GM10248 (cell line): ENCODE measurements around the gene CACNB4.

ENCODE experiments used
- CTCF ChIA-PET: fragments of 300-600 bp; sonication (Branson Sonifier 250); formaldehyde crosslinking; extraction: SDS; loops from one replicate; lab custom pipeline; 2021; ENCODE audit warnings: antibody characterized with exemption; lab: Yijun Ruan, JAX
- POLR2A ChIA-PET: fragments of 350-650 bp; sonication (Branson Sonifier 250); formaldehyde crosslinking; extraction: SDS; loops from one replicate; lab custom pipeline; 2020; ENCODE audit warnings: antibody characterized with exemption; lab: Yijun Ruan, JAX
- DNase-seq: peaks from one replicate; pipeline ENCODE4 v3.0.0; 2012; ENCODE audit errors: extremely low spot score
- TF ChIP-seq, protein P1 (sequence below): IDR thresholded peaks from 2 replicates; pipeline ENCODE4 v1.5.1; 2012; ENCODE audit warnings: mild to moderate bottlenecking, low read depth; ENCODE audit errors: extremely low read depth, missing control alignments, control extremely low read depth

The CACNB4 gene

DNA sequence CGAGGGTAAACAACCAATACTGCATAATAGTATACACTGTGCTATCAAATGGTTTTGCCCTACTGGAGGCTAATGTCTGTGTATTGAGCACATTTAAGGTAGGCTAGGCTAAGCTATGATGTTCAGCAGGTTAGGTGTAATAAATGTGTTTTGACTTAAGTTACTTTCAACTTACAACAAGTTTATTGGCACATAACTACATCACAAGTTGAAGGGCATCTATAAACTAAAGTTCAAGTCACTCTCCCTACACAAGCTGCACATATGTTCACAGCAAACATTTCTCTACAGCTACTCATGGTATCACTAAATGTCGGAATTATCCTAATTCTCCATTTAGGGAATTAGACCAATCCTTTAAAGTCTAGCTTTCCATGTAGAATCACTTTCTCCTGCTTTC lies 282.0 kb downstream of the CACNB4 start:
- no peak for DNase-seq
- TF ChIP-seq, protein P1, sequence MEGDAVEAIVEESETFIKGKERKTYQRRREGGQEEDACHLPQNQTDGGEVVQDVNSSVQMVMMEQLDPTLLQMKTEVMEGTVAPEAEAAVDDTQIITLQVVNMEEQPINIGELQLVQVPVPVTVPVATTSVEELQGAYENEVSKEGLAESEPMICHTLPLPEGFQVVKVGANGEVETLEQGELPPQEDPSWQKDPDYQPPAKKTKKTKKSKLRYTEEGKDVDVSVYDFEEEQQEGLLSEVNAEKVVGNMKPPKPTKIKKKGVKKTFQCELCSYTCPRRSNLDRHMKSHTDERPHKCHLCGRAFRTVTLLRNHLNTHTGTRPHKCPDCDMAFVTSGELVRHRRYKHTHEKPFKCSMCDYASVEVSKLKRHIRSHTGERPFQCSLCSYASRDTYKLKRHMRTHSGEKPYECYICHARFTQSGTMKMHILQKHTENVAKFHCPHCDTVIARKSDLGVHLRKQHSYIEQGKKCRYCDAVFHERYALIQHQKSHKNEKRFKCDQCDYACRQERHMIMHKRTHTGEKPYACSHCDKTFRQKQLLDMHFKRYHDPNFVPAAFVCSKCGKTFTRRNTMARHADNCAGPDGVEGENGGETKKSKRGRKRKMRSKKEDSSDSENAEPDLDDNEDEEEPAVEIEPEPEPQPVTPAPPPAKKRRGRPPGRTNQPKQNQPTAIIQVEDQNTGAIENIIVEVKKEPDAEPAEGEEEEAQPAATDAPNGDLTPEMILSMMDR, result no peak
- ChIA-PET POLR2A (interaction anchor here (0.6 kb wide), 1 partner anchor 202 kb away, joined by 4 read pairs; no protein-coding TSS in a partner anchor), CTCF (interaction anchor here (1.7 to 2.1 kb wide), 2 partner anchors 9 kb away, joined by 7 read pairs; no protein-coding TSS in a partner anchor)

DNA sequence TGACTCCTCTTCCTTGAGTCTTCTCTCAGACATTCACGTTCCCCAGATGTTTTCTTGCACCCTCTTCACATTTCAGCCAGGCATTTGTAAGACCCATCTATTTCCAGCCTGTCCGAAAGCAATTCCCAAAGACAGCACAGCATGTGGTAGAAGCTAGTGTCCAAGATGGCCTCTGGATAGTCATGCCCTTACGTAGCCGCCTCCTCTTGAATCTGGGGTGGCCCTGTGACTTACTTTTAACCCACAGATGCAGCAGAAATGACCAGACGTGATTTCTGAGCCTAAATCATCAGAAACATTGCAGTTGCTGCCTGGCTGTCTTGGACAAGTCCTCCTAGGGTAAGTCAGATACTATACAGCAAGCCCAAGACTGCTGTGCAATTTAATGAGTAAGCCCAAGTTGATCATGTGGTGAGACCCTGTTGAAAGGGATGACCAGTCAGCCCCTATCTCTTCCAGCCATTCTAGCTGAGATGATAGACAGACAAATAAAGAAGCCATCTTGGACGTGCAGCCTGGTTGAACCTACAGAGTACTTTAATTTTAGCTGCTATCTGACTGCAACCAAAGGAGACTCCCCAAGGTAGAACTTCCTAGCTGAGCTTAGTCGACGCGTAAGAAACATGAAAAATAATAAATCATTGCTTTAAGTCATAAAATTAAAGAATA lies 282.9 kb downstream of the CACNB4 start:
- TF ChIP-seq, protein P1, result no peak
- no peak for DNase-seq
- CTCF ChIA-PET, result interaction anchor here (0.9 to 2.1 kb wide), 3 partner anchors 8 to 13 kb away, joined by 3 to 7 read pairs (median 7); no protein-coding TSS in a partner anchor
- POLR2A ChIA-PET, result no interaction called here

DNA sequence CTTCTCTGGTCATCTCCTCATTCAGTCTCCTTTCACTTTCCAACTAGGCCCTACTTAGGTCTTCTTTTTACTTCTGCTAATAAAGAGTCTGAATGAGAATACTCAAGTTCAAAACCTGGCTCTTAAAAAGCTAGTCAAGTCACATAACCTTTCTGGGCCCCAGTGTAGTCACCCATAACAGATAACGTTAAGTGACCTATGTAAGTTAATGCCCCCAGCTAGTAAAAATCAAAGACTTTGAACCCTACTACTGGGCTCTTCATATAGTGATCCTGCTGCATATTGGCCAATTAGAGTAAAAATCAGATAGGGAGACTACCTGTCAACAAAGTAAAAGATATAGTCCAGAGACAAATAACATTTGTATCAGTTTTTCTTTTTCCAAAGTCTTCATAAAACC lies 288.4 kb downstream of the CACNB4 start:
- CTCF ChIA-PET, result interaction anchor here (1.4 kb wide), 1 partner anchor 10 kb away, joined by 3 read pairs; no protein-coding TSS in a partner anchor
- DNase-seq, result no peak
- POLR2A ChIA-PET, result no interaction called here
- TF ChIP-seq, protein P1, result no peak

DNA sequence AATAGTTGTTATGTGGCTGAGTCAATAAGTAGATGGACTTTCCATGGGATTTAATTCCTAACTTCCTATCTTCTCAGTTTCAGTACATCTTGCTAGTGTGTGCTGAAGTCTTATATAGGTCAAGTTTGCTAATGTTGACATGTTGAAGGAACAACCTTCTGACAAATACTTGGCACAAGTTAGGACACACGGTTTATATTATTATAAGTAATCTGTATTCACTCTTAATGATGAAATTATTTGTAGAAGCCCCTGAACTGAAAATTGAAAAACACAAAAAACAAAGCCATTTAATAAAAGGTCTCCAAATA lies 289.8 kb downstream of the CACNB4 start:
- POLR2A ChIA-PET, result no interaction called here
- CTCF ChIA-PET, result interaction anchor here (1.3 kb wide), 1 partner anchor 18 kb away, joined by 6 read pairs; no protein-coding TSS in a partner anchor
- no peak for DNase-seq
- TF ChIP-seq, protein P1, result no peak

DNA sequence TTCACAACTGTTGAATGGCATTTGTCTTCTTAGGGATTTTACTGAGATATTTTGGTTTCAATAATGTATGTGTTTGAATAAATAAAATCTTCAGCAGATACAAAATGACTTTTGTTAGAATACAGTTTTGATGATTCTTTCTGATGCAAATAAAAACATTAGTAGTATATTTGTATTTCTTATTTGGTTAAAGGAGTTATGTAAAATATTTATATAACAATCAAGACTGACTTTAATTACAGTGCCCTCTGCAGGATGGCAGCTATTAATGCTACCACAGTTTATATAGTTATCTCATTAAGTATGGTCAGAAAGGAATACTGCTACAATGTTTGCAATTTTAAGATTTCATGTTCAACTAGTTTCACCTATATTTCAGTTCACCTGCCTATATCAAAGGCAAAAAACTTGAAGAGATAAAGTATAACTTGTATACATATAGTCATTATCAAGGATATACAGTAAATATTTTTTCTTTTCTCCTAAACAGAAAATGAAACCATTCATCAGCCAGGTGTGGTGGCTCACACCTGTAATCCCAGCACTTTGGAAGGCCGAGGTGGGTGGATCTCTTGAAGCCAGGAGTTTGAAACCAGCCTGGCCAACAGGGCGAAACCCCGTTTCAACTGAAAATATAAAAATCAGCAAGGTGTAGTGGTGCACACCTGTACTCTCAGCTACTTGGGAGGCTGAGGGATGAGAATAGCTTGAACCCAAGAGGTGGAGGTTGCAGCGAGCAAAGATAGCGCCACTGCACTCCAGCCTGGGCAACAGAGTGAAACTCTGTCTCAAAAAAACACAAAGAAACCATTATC lies 290.4 kb downstream of the CACNB4 start:
- POLR2A ChIA-PET, result no interaction called here
- DNase-seq, result peak; percentile 23
- CTCF ChIA-PET, result interaction anchor here (1.0 to 3.2 kb wide), 7 partner anchors 8 to 53 kb away, joined by 3 to 18 read pairs (median 7); no protein-coding TSS in a partner anchor
- TF ChIP-seq, protein P1, result peak; percentile 34

DNA sequence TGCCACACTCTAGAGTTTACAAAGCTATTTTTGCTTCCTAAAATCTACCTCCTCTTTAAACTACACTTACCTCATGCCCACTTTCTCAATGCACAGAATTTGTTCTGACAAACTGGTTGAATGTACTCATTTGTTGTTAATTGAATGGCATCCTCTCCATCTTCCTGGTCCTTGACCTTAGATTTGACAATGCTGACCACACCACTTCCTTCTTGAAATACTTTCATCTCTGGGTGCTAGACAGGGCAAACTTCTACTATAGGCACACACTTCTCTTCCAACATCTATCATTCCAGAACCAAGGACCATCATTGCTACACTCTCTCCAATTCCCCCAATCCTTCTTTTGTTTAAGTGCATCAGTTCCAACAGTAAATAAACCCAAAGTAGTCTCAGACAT lies 292.9 kb downstream of the CACNB4 start:
- no peak for DNase-seq
- POLR2A ChIA-PET, result no interaction called here
- TF ChIP-seq, protein P1, result no peak
- CTCF ChIA-PET, result interaction anchor here (1.2 to 3.2 kb wide), 9 partner anchors 11 to 68 kb away, joined by 3 to 18 read pairs (median 7); no protein-coding TSS in a partner anchor
